HG03108 (cell line): Measurements from ENCODE around the gene ADAP2.
"Not testable (repeated sequence)": the region's sequence is repeated elsewhere in the genome, so short reads cannot be mapped to it uniquely, and the experiment has no call there.

Experiments
- ATAC-seq: cut with Tn5 transposase; IDR thresholded peaks from one replicate; pipeline ENCODE4 v1.9.1; 2021; ENCODE audit warnings: moderate library complexity; ENCODE audit not compliant: unreplicated experiment

Gene ADAP2

DNA sequence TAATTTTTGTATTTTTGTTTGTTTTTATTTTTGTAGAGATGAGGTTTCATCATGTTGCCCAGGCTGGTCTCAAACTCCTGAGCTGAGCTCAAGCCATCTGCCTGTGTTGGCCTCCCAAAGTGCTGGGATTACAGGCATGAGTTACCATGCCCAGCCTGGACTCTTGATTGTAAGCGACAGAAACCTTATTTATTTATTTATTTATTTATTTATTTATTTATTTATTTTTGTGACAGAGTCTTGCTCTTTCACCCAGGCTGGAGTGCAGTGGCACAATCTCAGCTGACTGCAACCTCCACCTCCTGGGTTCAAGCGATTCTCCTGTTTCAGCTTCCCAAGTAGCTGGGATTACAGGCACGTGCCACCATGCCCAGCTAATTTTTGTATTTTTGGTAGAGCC is 8.1 kb downstream of the ADAP2 start:
- not testable (repeated sequence) for ATAC-seq

DNA sequence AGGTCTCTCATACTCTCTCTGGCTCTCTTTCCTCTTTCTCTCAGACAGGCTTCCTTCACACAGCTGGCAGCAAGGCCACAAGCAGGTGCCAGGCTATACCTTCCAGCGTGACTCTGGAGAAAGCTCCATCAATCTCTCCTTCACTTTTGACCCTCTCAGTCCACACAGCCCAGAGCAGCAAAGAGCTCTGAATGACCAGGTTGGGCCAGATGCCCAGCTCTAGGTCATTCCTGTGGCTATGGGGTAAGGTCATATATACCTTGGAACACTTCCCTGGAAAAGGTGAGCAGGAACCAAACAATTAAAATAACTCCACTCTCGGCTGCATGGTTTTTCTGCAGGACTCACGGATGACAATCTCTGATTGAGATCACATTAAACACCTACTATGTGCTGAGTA is 8.8 kb downstream of the ADAP2 start:
- ATAC-seq, result no peak

DNA sequence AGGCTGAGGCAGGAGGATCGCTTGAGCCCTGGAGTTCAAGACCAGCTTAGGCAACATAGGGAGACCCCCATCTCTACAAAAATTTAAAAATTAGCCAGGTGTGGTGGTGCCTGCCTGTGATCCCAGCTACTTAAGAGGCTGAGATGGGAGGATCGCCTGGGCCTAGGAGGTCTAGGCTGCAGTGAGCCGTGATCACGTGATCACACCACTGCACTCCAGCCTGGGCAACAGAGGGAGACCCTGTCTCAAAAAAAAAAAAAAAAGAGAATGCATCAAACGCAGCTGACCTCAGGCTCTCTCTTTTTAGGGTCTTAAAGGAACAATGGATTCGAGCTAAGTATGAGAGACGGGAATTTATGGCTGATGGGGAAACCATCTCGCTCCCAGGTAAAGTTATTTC is 9.8 kb downstream of the ADAP2 start:
- ATAC-seq, result not testable (repeated sequence)

DNA sequence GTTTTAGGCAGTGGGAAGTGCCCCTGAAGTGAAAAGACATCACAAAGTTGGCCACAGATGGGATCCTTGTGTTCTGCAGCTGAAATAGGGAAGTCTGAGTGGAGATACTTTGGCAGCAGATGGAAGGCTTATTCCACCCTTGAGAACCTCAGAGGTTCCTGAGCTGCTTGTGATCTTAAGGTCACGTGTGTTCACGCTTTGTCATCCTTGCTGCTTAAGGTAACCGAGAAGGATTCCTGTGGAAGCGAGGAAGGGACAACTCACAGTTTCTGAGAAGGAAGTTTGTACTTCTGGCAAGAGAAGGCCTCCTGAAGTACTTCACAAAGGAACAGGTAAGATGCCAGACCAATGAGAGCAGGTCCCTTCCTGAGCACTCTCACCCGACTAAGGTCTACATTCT is 12.2 kb downstream of the ADAP2 start:
- ATAC-seq, result no peak

DNA sequence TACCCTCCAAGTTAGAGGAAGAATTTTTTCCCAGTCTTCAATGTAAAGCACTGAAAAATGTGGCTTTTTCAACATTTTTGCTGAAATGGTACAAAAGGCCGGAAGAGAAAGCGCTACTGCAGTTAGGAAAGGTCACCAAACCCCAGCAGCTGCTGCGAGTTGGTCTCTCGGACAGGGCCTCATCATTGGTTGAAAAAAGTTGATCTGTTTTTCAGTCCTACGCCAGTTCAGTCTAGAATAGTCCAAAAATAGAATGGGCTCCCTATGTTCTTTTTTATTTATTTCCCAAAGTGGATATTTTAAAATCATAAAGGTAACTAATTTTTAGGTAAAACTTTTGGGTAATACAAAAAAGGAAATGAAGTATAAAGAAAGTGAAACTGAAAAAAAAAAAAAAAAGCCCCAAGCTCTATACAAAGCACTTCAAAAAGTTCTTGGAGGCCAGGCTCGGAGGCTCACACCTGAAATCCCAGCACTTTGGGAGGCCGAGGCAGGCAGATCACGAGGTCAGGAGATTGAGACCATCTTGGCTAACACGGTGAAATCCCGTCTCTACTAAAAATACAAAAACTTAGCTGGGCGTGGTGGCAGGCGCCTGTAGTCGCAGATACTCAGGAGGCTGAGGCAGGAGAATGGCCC is 17.4 kb downstream of the ADAP2 start:
- no peak for ATAC-seq

DNA sequence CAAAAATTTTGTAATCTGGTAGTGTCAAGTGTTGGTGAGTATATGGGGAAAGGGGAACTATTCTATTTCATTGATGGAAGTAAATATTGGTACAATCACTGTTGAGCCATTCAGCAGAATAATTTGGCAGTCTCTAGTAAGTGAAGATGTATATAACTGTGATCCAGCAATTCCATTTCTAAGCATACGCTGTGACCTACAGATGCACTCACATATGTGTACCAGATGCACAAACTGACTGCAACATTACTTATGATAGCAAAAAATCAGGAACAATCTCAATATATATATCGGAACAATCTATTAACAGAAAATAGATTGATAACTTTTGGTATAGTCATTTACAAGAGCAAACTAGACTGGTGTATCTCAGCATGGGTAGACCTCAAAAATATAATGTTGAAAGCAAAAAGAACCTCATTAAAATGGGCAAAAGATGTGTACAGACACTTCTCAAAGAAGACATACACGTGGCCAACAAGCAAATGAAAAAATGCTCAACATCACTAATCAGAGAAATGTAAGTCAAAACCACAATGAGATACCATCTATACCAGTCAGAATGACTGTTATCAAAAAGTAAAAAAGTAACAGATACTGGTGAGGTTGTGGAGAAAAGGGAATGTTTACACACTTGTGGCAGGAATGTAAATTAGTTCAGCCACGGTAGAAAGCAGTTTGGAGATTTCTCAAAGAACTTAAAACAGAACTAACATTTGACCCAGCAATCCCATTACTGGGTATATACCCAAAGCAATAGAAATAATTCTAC is 20.7 kb downstream of the ADAP2 start:
- ATAC-seq, result no peak

DNA sequence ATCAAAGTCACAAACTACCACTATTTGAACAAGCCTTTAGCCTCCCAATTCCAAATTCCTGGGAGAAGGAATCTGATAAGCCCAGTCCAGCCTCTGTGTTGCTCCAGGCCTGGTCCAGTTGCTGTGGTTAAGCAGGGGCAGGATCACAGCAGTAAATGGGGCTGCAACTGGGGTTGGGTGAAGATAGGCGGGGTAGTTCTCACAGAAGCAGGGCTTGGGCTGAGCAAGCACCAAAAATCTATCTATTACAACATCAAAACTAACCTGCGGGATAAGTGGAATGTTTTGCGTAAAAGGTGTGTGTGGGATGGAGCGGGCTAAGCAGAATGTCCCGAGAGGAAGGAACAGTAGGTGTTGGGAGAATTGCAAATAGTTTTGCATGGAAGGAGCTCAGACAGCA is 26.1 kb downstream of the ADAP2 start:
- no peak for ATAC-seq

DNA sequence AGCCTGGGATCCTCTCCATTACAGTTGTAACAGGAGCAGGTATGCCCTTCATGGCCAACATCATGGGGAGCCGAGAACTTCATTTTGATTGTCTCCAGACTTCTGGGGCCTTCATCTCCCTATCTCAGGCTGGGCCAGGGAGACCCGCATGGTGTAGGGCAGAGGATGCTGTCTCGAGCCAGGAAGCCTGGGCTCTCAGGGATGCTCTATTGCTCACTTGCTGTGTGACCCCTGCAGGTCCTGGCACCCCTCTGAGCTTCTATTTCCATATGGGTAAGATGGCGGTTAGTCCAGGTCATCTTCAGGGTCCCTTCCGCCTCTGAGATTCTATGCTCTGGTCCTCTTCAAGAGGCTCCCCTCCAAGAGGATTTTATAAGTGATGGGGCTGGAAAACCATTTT is 28.4 kb downstream of the ADAP2 start:
- ATAC-seq, result no peak

DNA sequence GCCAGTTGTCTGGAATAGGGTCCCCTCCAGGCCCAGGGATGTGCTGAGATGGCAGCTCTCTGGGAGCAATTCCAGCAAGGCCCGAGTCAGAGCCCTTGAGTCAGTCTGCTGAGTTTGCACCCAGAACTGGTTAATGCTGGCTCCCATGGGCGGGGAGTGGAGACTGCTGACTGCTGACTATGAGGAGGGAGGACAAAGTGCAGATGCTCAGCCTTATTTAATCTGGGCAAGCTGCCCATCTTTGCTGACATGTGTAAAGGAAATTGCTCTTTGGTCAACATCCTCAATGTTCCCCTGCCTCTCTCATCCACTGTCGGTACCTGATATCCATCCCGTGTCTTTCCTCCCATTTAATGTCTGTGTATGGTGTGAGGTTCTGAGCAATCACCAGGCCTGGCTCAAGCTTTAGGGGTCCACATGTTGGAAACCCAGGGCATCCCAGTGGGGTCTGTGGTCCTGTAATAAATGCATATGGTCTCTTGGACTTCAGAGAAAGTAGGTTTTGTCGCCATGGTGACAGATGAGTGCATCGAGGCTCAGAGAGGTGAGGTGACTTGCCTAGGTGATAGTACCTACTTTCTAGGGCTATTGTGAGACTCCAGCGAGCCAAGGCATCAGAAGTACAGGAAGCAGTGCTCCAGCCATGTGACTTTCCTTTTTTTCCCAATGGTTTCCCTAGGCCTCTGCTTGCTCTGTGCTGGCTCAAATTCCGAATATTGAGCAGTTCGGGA is 29.1 kb downstream of the ADAP2 start:
- ATAC-seq, result no peak

DNA sequence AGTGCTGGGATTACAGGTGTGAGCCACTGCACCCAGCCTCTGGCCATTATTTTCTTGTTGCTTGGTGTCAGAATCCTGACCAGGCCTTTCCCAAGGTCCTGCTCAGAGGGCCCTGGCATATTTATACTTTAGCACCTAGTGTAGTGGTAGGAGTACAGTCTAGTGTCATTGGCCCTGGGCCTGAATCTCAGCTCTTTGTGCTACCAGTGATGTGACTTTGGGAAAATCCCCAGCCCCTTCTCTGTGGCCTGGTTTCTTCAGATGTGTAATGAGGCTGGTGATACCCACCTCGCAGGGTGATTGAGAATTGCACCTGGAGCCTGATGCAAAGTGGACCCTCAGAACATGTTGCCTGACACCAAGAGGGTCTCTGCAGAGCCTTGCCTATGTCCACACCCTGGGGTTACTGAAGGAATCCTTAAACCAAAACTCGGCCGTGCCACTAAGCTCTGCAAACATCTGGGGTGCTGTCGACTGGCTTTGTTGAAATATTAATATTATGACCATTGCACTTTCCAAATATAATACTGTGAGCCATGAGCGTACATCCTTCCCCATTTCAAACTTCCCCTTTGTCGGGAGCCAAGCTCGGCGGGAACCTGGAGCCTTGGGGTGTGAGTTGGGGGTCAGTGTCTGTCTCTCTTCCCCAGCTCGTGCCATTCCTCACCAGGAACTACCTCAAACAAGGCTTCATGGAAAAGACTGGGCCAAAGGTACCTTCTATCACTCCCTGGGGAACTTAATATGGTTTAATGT is 31.1 kb downstream of the ADAP2 start:
- no peak for ATAC-seq

DNA sequence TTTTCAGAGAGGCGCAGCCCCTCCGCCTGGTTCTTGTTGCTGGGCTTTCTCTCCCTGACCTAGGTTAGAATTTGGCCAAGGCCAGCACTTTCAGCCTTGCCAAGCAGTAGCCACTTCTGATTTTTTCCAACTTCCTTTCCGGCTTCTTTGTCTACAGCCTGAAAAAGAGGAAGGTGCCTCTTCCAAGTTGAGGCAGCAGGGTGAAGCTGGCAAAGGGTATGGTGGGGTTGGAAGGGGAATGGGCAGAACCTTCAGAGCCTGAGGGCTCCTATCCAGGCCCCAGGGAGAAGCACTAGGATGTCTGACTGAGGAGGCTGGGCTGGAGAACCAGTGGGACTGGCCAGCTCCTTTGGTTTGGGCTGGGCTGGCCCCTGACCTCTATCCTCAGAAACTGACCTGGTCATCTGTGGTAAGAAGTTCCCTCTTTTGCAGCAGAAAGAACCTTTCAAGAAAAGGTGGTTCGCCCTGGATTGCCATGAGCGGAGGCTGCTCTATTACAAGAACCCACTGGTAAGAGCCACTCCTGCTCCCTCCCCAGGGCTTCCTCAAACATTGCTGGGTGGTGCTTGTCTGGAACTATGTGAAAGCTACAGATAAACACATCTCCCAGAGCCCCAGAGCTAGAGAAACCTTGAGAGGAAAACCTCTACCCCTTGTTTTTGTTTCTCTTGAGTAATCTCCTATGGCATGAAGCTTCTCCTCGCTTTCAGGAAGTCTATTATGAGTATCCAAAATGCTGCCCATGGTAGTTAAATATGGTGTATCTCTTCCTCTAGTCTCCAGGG is 32.5 kb downstream of the ADAP2 start:
- ATAC-seq, result no peak

DNA sequence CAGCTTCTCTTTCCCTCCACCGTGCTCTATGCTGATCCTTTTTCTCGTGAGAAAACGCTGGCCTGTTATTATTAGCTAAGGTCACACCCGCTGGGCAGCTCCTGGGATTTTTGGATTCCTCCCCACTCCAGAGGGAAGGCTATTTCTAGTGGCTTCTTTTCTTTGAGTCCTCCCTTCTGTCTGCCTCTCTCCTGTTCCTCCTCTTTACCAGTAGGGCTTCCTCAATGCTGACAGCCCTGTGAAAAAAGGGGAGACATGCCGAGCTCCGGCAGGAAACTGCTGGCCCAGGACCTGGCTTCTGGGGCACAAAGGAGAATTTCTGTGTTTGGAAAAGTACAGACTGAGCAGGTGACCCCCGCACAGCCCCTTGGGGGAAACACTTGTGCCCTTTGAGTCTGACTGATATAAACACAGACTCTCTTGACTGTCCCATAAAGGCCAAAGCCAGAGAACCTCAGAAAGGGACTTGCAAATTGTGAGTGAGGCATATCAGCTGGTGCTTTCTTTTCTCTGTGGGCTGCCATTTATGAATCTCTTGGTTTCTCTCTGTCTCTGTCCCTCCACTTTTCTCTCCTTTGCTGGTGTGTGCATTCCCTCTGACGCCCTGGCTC is 35.1 kb downstream of the ADAP2 start:
- ATAC-seq, result no peak

DNA sequence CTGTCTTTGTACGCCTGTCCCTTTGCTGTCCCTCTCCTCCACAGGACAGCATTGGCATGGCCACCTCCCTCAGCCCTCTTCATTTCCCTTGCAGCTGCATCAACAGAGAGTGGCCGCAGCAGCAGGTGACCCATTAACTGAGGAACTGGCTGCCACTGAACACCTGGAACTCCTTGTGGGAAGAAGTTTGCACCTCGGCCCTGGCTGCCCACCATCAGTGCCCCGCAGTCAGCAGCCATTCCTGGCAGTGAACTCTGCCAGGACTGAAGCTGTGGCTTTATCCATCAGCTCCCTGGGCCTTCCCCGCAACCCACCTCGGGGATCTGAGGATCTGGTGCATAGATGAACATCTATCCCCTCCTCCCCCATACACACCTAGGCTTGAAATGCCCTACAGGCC is 36.0 kb downstream of the ADAP2 start:
- ATAC-seq, result no peak

DNA sequence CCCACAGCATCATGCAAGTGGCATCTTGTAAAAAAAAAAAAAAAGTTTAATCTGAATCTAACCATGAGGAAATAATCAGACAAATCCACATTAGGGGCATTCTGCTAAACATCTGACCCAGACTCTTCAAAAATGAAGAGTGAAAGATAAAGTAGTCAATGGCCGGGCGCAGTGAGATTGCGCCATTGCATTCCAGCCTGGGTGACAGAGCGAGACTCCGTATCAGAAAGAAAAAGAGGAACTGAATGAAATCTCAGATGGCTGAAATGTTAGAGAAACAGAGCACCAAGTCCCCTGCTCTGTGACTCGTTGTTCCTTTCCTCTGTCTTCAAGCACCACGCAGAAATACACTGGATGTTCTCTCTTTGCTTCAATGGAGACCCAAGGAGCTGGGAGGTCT is 36.4 kb downstream of the ADAP2 start:
- ATAC-seq, result no peak

DNA sequence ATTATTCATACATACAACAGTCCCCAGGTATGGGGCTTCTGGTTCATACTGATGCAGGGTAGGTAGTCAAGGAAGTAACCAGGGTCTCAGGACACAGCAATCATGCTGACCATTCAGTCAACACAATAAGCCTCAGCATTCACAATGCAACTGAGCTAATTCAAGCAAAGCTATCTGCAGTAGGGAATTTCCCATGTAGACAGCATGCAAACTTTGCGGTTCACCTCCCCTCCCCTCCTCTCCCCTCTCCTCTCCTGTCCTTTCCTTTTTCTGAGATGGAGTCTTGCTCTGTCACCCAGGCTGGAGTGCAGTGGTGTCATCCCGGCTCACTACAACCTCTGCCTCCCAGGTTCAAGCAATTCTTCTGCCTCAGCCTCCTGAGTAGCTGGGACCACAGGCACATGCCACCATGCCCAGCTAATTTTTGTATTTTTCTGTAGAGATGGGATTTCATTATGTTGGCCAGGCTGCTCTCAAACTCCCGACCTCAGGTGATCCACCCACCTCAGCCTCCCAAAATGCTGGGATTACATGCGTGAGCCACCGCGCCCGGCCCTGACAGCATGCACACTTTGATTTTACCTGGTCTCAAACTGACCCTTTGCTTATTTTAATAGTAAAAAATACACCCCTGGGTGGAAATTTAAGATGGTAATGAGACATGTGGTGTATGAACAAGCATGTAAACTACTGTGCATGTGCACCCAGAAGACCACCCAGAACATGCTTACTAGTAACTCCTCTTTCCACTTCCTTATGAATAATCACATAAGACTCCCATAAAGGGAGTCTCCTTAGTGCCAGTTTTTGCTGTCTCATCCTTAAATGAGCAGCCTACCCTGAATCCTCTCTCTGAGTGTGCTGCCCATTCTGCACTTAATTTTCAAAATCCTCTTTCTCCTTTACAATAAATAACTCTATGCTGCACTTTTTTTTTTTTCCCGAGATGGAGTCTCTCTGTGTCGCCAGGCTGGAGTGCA is 39.8 kb downstream of the ADAP2 start:
- peak; percentile 53 for ATAC-seq

DNA sequence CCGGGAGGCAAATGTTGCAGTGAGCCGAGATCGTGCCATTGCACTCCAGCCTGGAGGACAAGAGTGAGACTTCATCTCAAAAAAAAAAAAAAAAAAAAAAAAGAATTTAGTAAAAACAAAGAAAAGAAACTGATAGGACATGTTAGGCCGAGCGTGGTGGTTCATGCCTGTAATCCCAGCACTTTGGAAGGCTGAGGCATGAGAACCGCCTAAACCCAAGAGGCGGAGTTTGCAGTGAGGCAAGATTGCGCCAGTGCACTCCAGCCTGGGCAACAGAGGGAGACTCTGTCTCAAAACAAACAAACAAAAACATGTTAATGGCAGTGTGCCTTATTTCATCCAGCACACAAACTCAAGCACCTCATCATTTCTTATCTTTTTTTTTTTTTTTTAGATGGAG is 42.6 kb downstream of the ADAP2 start:
- not testable (repeated sequence) for ATAC-seq

DNA sequence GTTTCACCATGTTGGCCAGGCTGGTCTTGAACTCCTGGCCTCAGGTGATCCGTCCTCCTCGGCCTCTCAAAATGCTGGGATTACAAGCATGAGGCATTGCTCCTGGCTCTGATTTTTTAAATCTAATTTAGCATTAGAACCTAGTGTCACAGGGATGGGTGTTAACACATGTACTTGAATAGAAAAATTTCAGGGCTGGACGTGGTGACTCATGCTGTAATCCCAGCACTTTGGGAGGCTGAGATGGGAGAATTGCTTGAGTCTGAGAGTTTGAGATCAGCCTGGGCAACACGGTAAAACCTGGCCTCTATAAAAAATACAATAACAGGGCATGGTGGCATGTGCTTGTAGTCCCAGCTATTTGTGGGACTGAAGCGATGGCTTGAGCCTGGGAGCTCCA is 43.1 kb downstream of the ADAP2 start:
- ATAC-seq, result no peak

DNA sequence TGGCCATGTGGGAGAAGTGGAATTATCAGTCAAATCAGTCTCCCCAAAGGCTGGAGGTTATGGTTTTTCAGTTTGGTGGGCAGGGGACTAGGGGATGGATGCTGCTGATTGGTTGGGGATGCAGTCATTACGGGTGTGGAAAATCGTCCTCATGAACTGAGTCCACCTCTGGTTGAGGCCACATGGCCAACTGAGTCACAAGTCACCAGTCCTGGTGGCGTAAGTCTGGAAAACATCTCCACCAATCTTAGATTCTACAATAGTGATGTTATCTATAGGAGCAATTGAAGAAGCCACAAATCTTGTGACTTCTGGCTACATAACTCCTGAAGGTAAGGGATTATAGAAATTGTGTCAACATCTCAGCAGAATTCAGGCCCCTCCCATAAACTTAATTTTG is 43.9 kb downstream of the ADAP2 start:
- no peak for ATAC-seq

DNA sequence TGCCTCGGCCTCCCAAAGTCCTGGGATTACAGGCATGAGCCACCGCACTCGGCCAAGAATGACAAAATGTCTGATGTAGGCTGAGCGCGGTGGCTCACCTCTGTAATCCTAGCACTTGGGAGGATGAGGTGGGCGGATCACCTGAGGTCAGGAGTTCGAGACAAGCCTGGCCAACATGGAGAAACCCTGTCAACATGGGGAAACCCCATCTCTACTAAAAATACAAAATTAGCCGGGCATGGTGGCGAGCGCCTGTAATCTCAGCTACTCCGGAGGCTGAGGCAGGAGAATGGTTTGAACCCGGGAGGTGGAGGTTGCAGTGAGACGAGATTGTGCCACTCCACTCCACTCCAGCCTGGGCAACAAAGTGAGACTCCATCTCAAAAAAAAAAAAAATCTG is 46.2 kb downstream of the ADAP2 start:
- ATAC-seq, result not testable (repeated sequence)
